Neural crest cell (in vitro differentiated cells): ENCODE data around the gene C10orf95. TPM values are rescaled to one million over a fixed set of nuclear protein-coding genes. Genes with fewer than 3 reads are reported as not detected.
A peak's percentile ranks its signal among the peaks of the same experiment; 100 is the strongest.
"Not testable (repeated sequence)": the region's sequence is repeated elsewhere in the genome, so short reads cannot be mapped to it uniquely, and the experiment has no call there.

ENCODE experiments used
- DNase-seq: peaks from one replicate; pipeline ENCODE4 v3.0.0; 2021; ENCODE audit warnings: low read depth, mixed read lengths, low spot score
- H3K27ac Mint-ChIP-seq: one replicate; pipeline ENCODE4 v1.8.0; 2021; ENCODE audit warnings: mild to moderate bottlenecking, mixed read lengths; ENCODE audit not compliant: unreplicated experiment
- H3K27me3 Mint-ChIP-seq: 2 replicates; pipeline ENCODE4 v1.8.0; 2021; ENCODE audit warnings: low read depth, mild to moderate bottlenecking, mixed read lengths
- H3K36me3 Mint-ChIP-seq: 2 replicates; pipeline ENCODE4 v1.8.0; 2021; ENCODE audit warnings: low read depth, mild to moderate bottlenecking, mixed read lengths
- H3K4me1 Mint-ChIP-seq: 2 replicates; pipeline ENCODE4 v1.8.0; 2021; ENCODE audit warnings: mixed read lengths
- H3K4me3 Mint-ChIP-seq: one replicate; pipeline ENCODE4 v1.8.0; 2021; ENCODE audit warnings: mild to moderate bottlenecking, mixed read lengths
- H3K9me3 Mint-ChIP-seq: 2 replicates; pipeline ENCODE4 v1.8.0; 2021; ENCODE audit warnings: mixed read lengths
- total RNA-seq: library from RNA; stranded (reverse); gene quantifications from 2 replicates; pipeline ENCODE4 v1.2.1, GENCODE V29; 2021
- TF ChIP-seq, protein P1 (sequence below): fragments of 200-600 bp; sonication (generic); conservative IDR thresholded peaks from 2 replicates; pipeline ENCODE4 v1.5.0; 2021; ENCODE audit warnings: antibody characterized with exemption, mild to moderate bottlenecking

The C10orf95 gene
- total RNA-seq, 1 donor from 2014 or later = 0.21 TPM

GRCh38 chr10:102455893-102456471 is 4.6 kb upstream of the C10orf95 start:
- Mint-ChIP-seq H3K9me3 (no peaks in the 10 kb centered on the region), H3K4me3 (no peak overlapping the region), H3K4me1 (peaks cover 13% of the 10 kb centered on the region), H3K36me3 (no peaks in the 10 kb centered on the region), H3K27me3 (peaks cover 3% of the 10 kb centered on the region), H3K27ac (no peak overlapping the region)
- TF ChIP-seq, protein P1, sequence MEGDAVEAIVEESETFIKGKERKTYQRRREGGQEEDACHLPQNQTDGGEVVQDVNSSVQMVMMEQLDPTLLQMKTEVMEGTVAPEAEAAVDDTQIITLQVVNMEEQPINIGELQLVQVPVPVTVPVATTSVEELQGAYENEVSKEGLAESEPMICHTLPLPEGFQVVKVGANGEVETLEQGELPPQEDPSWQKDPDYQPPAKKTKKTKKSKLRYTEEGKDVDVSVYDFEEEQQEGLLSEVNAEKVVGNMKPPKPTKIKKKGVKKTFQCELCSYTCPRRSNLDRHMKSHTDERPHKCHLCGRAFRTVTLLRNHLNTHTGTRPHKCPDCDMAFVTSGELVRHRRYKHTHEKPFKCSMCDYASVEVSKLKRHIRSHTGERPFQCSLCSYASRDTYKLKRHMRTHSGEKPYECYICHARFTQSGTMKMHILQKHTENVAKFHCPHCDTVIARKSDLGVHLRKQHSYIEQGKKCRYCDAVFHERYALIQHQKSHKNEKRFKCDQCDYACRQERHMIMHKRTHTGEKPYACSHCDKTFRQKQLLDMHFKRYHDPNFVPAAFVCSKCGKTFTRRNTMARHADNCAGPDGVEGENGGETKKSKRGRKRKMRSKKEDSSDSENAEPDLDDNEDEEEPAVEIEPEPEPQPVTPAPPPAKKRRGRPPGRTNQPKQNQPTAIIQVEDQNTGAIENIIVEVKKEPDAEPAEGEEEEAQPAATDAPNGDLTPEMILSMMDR = no peak
- DNase-seq = no peak

DNA sequence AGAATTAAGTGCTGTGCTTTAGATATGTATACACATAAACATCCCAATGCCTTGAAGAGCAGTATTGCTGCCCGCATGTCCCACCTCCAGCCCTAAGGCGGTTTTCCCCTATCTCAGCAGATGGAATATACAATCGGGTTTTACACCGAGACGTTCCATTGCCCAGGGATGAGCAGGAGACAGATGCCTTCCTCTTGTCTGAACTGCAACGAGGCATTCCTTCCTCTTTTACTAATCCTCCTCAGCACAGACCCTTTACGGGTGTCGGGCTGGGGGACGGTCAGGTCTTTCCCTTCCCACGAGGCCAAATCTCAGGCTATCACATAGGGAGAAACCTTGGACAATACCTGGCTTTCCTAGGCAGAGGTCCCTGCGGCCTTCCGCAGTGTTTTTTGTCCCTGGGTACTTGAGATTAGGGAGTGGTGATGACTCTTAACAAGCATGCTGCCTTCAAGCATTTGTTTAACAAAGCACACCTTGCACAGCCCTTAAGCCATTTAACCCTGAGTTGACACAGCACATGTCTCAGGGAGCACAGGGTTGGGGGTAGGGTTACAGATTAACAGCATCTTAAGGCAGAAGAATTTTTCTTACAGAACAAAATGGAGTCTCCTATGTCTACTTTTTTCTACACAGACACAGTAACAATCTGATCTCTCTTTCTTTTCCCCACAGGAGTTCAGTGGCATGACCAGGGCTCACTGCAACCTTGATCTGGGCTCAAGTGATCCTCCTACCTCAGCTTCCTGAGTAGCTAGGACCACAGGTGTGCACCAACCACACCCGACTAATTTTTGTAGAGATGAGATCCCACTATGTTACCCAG is 3.5 kb upstream of the C10orf95 start:
- H3K9me3 Mint-ChIP-seq, H3K27me3 Mint-ChIP-seq, H3K36me3 Mint-ChIP-seq, DNase-seq, H3K27ac Mint-ChIP-seq: not testable (repeated sequence)
- Mint-ChIP-seq H3K4me1 (peaks cover 12% of the 10 kb centered on the region), H3K4me3 (peak overlapping the region; percentile 27)

- TF ChIP-seq, protein P1 = no peak
- Mint-ChIP-seq H3K36me3 (no peaks in the 10 kb centered on the region), H3K4me1 (peaks cover 23% of the 10 kb centered on the region), H3K9me3 (no peaks in the 10 kb centered on the region), H3K27ac (no peak overlapping the region), H3K27me3 (peaks cover 3% of the 10 kb centered on the region), H3K4me3 (peak overlapping the region; percentile 65)
- no peak for DNase-seq
Observed at GRCh38 chr10:102453502-102453901, 2.2 kb upstream of the C10orf95 start.

DNA sequence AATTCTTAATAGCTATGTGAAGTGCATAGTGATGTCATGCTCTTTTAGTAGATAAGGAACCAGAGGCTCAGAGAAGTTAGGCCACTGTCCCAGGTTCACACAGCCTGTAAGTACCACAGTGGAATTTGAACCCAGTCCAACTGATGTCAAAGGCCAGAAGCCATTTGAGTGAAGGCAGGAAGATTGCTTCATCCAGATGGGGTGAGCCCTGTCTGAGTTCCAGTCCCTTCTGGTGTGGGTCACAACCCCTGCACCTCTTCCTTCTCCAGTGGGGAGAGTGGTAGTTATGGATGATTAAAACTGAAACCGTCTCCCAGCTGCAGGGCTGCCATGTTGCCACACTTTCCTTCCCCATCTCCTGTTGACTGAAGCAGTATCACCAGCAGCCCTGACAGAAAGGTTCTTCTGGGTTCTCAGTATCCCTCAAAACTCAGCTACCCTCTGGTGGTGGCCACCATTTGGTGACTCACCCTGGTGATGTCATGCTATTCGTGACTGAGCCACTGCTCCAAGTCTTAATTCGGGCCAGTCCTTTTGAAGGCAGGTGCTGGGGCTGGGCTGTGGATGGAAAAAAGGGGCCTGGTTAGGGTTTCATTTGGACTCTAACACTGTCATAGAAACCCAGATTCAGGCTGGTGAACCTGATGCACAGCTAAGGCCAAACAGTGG is 1.5 kb upstream of the C10orf95 start:
- H3K4me3 Mint-ChIP-seq = peak overlapping the region; percentile 61
- H3K4me1 Mint-ChIP-seq = peaks cover 23% of the 10 kb centered on the region
- TF ChIP-seq, protein P1 = no peak
- H3K27ac Mint-ChIP-seq = no peak overlapping the region
- no peaks in the 10 kb centered on the region for H3K36me3 Mint-ChIP-seq
- peaks cover 3% of the 10 kb centered on the region for H3K27me3 Mint-ChIP-seq
- no peaks in the 10 kb centered on the region for H3K9me3 Mint-ChIP-seq
- DNase-seq = no peak

DNA sequence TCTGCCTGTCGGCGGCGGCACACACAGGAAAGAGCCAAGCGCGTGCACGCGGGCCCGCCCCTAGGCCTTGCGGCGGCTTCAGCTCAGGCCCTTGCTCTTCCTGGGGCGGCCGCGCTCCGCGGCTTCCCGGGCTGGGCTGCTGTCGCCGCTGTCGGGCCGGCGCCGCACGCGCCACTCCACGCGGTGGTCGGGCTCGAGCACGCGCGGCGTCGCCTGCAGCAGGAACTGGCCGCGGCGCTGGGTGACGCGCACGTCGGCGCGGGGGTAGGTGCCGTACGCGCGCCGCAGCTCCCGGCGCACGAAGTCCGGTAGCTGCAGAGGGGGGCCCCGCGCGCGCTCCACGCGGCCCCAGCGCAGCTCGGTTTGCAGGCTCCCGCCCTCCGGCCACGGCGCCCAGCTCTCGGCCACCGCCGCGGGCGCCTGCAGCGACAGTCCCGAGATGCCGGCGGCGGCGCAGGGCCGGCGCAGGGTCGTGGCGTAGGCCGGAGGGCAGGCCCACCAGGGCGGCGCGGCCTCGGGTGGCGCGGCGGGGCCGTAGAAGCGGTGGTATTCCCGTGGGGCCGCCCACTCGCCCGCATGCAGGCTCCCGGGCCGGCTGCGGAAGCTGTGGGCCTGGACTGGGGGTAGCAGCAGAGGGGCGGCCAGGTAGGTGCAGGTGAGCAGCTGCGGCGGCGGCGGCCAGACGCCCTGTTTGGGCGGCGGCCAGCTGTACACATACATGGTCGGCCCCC is 804 bp downstream of the C10orf95 start:
- Mint-ChIP-seq H3K9me3 (no peaks in the 10 kb centered on the region), H3K27me3 (peaks cover 3% of the 10 kb centered on the region), H3K4me1 (peaks cover 23% of the 10 kb centered on the region), H3K36me3 (no peaks in the 10 kb centered on the region), H3K27ac (peak overlapping the region; percentile 35), H3K4me3 (peak overlapping the region; percentile 93)
- TF ChIP-seq, protein P1 = no peak
- peak; percentile 56 for DNase-seq
